ENCODE results near the gene MYBPH.

GRCh38 chr1:203165101-203165799, 10.4 kb downstream of the MYBPH start:
- TF ChIP-seq POLR2AphosphoS5 (IDR thresholded peaks at IDR 0.05; ENCODE audit: low read depth, low read length) (no peak), TAF1 (IDR thresholded peaks at IDR 0.05; ENCODE audit: borderline replicate concordance, low read depth, low read length) (no peak), POLR2A (IDR thresholded peaks at IDR 0.05; ENCODE audit: low read depth, low read length) (no peak)

Data from GM12892 (cell line).